Endothelial cell (in vitro differentiated cells): ENCODE data around the gene PLCB1. TPM values are rescaled to one million over a fixed set of nuclear protein-coding genes. Genes with fewer than 3 reads are reported as not detected.

Source experiments
- DNase-seq: peaks from one replicate; pipeline ENCODE4 v3.0.0; 2021; ENCODE audit warnings: low spot score
- H3K27ac Mint-ChIP-seq: one replicate; pipeline ENCODE4 v1.8.0; 2021; ENCODE audit warnings: mixed read lengths, inconsistent platforms; ENCODE audit not compliant: unreplicated experiment
- H3K27me3 Mint-ChIP-seq: one replicate; pipeline ENCODE4 v1.8.0; 2021; ENCODE audit warnings: mild to moderate bottlenecking, moderate library complexity, mixed read lengths, inconsistent platforms; ENCODE audit not compliant: unreplicated experiment
- H3K36me3 Mint-ChIP-seq: one replicate; pipeline ENCODE4 v1.8.0; 2021; ENCODE audit warnings: mild to moderate bottlenecking, low read depth, mixed read lengths, inconsistent platforms; ENCODE audit not compliant: unreplicated experiment
- H3K4me1 Mint-ChIP-seq: one replicate; pipeline ENCODE4 v1.8.0; 2021; ENCODE audit warnings: mild to moderate bottlenecking, mixed read lengths, inconsistent platforms; ENCODE audit not compliant: unreplicated experiment
- H3K4me3 Mint-ChIP-seq: one replicate; pipeline ENCODE4 v1.8.0; 2021; ENCODE audit warnings: mild to moderate bottlenecking, mixed read lengths, inconsistent platforms; ENCODE audit not compliant: unreplicated experiment
- H3K9me3 Mint-ChIP-seq: one replicate; pipeline ENCODE4 v1.8.0; 2021; ENCODE audit warnings: mixed read lengths, inconsistent platforms; ENCODE audit not compliant: unreplicated experiment
- CTCF ChIP-seq: fragments of 200-600 bp; sonication (generic); IDR thresholded peaks from one replicate; pipeline ENCODE4 v1.5.0; 2021; ENCODE audit warnings: antibody characterized with exemption; ENCODE audit not compliant: unreplicated experiment
- total RNA-seq: library from RNA; stranded (reverse); fragmentation: NEBNext Ultra II Directional; extraction: Animal tissue kit (Norgen Biotek cat#: 25700); gene quantifications from one replicate; pipeline ENCODE4 v1.2.1, GENCODE V29; 2021; ENCODE audit not compliant: unreplicated experiment

The PLCB1 gene
- total RNA-seq, 1 donor from 2014 or later = 8.1 TPM

DNA sequence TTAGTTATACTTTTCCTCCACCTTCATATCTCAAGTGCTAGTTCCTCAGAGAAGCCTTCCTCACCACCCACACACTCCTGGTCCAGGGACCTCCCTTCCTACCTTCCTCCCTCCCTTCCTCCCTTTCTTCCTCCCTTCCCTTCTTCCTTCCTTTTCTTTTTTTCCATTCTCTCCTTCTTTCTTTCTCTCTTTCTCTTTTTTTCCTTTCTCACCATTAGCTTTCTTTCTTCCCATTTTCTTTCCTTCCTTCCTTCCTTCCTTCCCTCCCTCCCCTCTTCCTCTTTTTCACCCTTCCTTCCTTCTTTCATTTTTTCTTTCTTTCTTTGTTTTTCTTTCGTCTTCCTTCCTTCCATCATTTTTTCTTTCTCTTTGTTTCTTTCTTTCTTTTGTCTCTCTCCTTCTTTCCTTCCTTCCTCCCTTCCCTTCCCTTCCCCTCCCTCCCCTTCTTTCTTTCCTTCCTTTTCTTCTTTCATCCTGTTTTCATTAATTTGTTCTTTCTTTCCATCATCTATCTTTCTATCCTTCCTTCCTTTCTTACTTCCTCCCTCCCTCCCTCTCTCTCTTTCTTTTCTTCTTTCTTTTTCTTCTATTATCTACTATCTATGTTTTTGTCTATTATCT, 416.0 kb downstream of the PLCB1 start:
- Mint-ChIP-seq H3K27me3 (peaks cover 2% of the 10 kb centered on the region), H3K4me3 (no peak overlapping the region), H3K27ac (no peak overlapping the region), H3K36me3 (no peaks in the 10 kb centered on the region), H3K9me3 (no peaks in the 10 kb centered on the region), H3K4me1 (no peaks in the 10 kb centered on the region)
- no peak for DNase-seq
- no peak for TF ChIP-seq CTCF

- DNase-seq = no peak
- H3K27me3 Mint-ChIP-seq = peaks cover 2% of the 10 kb centered on the region
- no peaks in the 10 kb centered on the region for H3K9me3 Mint-ChIP-seq
- no peak overlapping the region for H3K27ac Mint-ChIP-seq
- H3K4me3 Mint-ChIP-seq = no peak overlapping the region
- H3K4me1 Mint-ChIP-seq = no peaks in the 10 kb centered on the region
- TF ChIP-seq CTCF = no peak
- no peaks in the 10 kb centered on the region for H3K36me3 Mint-ChIP-seq
Observed at GRCh38 chr20:8549192-8549591, 417.1 kb downstream of the PLCB1 start.

GRCh38 chr20:8557711-8558110, 425.6 kb downstream of the PLCB1 start:
- Mint-ChIP-seq H3K9me3 (no peaks in the 10 kb centered on the region), H3K4me3 (no peak overlapping the region), H3K36me3 (no peaks in the 10 kb centered on the region), H3K27me3 (no peaks in the 10 kb centered on the region), H3K27ac (no peak overlapping the region), H3K4me1 (no peaks in the 10 kb centered on the region)
- TF ChIP-seq CTCF = no peak
- no peak for DNase-seq

DNA sequence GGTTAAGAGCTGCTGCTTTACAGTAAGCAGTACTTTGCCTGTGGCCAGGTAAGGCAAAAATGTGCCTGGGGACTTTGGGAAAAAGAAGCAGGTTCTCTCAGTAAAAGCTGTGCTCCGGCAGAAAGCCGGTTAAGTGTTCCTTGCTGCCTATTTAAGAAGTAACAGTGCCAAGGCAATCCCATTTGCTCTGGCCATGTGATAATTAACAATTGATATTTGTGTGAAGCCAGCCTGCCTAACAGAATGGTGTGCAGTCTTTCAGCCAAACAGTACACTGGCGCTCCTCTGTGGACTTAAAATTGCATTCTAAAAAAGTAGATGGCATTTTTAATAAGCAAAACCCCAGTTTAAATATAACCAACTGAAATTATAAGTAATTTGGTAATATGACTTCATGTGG, 430.3 kb downstream of the PLCB1 start:
- no peak for TF ChIP-seq CTCF
- no peak for DNase-seq
- Mint-ChIP-seq H3K4me3 (no peak overlapping the region), H3K4me1 (no peaks in the 10 kb centered on the region), H3K27ac (no peak overlapping the region), H3K36me3 (no peaks in the 10 kb centered on the region), H3K27me3 (no peaks in the 10 kb centered on the region), H3K9me3 (no peaks in the 10 kb centered on the region)

- H3K9me3 Mint-ChIP-seq = no peaks in the 10 kb centered on the region
- no peaks in the 10 kb centered on the region for H3K27me3 Mint-ChIP-seq
- H3K36me3 Mint-ChIP-seq = no peaks in the 10 kb centered on the region
- DNase-seq = no peak
- no peak overlapping the region for H3K4me3 Mint-ChIP-seq
- H3K4me1 Mint-ChIP-seq = no peaks in the 10 kb centered on the region
- no peak for TF ChIP-seq CTCF
- no peak overlapping the region for H3K27ac Mint-ChIP-seq
Observed at GRCh38 chr20:8568075-8568474, 436.0 kb downstream of the PLCB1 start.
